Muscle of leg (tissue), 11 donors: ENCODE results near the gene ZP4. TPM values are rescaled to one million over a fixed set of nuclear protein-coding genes. Genes with fewer than 3 reads are reported as not detected.
"Not testable (repeated sequence)": the region's sequence is repeated elsewhere in the genome, so short reads cannot be mapped to it uniquely, and the experiment has no call there.

Experiments used
- DNase-seq: peaks from one replicate; pipeline ENCODE4 v3.0.0; 2013
- H3K27ac ChIP-seq: one replicate; pipeline ENCODE4 v1.5.1; 2013; ENCODE audit warnings: mild to moderate bottlenecking, low read length, control low read depth
- H3K27me3 ChIP-seq: one replicate; pipeline ENCODE4 v1.6.1; 2013; ENCODE audit warnings: low read length; ENCODE audit not compliant: control insufficient read depth, insufficient read depth
- H3K36me3 ChIP-seq: one replicate; pipeline ENCODE4 v1.6.1; 2013; ENCODE audit warnings: low read length; ENCODE audit not compliant: control insufficient read depth, insufficient read depth
- H3K4me1 ChIP-seq: one replicate; pipeline ENCODE4 v1.6.1; 2013; ENCODE audit warnings: low read length; ENCODE audit not compliant: control insufficient read depth, insufficient read depth
- H3K4me3 ChIP-seq: one replicate; pipeline ENCODE4 v1.5.1; 2013; ENCODE audit warnings: low read length, control low read depth
- H3K9me3 ChIP-seq: replicated peaks from 2 replicates; pipeline ENCODE4 v1.6.1; 2013; ENCODE audit warnings: low read depth, low read length; ENCODE audit not compliant: control insufficient read depth
- WGBS: methylation state at CpG from one replicate; pipeline ENCODE4 v1.1.5; 2013; ENCODE audit warnings: missing lambda C conversion rate; ENCODE audit not compliant: insufficient coverage; 5-methylcytosine and 5-hydroxymethylcytosine counted together
- polyA plus RNA-seq, 8 donors: library from polyadenylated mRNA; unstranded; fragments of 120-200 nt; gene quantifications; one replicate each; pipeline versions ENCODE4 v1.2.1 to v1.2.3, GENCODE V29; 2013; ENCODE audit warnings: inconsistent platforms in 1 of 8, low replicate concordance in 1 of 8; ENCODE audit not compliant: insufficient read length in 8 of 8, insufficient read depth in 1 of 8
- total RNA-seq: library from RNA; stranded (reverse); fragments of 120-200 nt; gene quantifications from one replicate; pipeline ENCODE4 v1.2.4, GENCODE V29; 2013

Gene ZP4
- total and polyA plus RNA-seq, 9 donors: 0.54 TPM; not detected in 8

DNA sequence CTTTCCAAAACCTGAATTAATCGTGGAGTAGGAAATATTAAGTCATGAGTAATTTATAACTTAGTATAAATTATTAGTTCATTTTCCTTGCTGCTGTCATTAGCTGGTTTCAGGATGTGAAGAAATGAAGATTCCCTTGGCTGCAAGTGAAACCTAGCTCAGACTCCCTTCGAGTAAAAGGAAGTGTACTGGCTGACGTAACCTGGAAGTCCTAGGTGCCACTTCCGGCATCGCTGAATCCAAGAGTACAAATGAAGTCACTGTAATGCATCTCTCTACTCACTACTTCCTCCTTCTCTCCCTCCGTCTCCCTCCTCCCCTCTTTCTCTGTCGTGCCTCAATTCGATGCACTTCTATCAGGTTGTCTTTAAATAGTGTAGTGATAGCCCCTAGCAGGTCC lies 28.8 kb downstream of the ZP4 start:
- WGBS: 67% methylated on average over 1 of the region's 8 CpGs
- DNase-seq: no peak

DNA sequence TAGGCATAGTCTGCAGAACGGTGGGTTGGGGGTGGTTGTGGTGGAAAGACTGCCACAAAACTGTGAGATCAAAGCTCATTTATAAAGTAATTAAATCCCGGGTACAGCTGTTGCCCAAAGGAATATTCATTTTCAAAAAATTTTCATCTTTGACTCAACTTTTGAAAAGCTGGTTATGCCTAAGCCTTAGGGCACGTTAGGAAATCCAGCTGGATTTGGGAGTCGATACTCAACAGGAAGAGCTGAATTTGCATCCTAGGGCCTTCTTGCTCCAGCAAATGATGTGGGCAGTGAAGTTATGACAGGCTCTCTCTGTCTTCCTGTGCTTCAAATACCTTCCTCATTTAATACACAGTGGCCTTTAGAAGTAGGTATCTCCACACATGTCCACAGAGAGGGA lies 31.7 kb downstream of the ZP4 start:
- Histone ChIP-seq H3K4me3 (no peak overlapping the region), H3K27me3 (no peaks in the 10 kb centered on the region), H3K36me3 (no peaks in the 10 kb centered on the region), H3K9me3 (no peaks in the 10 kb centered on the region), H3K4me1 (no peaks in the 10 kb centered on the region), H3K27ac (no peak overlapping the region)
- 60% methylated on average over 1 of the region's 4 CpGs for WGBS
- DNase-seq: no peak

More for the DNA sequence above, 28.8 kb downstream of the ZP4 start:
- H3K9me3 ChIP-seq: no peaks in the 10 kb centered on the region
- H3K4me1 ChIP-seq: peaks cover 3% of the 10 kb centered on the region
- no peaks in the 10 kb centered on the region for H3K36me3 ChIP-seq
- no peak overlapping the region for H3K4me3 ChIP-seq
- H3K27ac ChIP-seq: no peak overlapping the region
- H3K27me3 ChIP-seq: no peaks in the 10 kb centered on the region

DNA sequence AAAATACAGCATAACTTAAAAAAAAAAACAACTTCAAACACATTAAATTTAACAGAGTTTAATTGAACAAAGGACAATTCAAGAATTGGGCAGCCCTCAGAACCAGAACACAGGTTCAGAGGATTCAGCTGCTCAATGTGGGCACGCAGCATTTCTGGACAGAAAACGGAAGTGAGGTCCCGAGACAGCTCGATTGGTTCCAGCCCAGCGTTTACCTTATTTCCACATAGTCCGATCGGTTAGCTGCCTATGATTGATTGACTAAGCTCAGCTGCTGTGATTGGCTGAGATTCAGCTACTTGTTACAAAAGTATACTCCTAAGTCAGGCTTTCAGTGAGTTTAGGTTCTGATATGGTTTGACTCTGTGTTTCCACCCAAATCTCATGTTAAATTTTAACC lies 33.3 kb downstream of the ZP4 start:
- H3K36me3 ChIP-seq: no peaks in the 10 kb centered on the region
- H3K4me3 ChIP-seq: no peak overlapping the region
- no peaks in the 10 kb centered on the region for H3K27me3 ChIP-seq
- no peaks in the 10 kb centered on the region for H3K9me3 ChIP-seq
- H3K4me1 ChIP-seq: no peaks in the 10 kb centered on the region
- DNase-seq: no peak
- 80% methylated on average over 3 of the region's 7 CpGs for WGBS
- H3K27ac ChIP-seq: no peak overlapping the region

DNA sequence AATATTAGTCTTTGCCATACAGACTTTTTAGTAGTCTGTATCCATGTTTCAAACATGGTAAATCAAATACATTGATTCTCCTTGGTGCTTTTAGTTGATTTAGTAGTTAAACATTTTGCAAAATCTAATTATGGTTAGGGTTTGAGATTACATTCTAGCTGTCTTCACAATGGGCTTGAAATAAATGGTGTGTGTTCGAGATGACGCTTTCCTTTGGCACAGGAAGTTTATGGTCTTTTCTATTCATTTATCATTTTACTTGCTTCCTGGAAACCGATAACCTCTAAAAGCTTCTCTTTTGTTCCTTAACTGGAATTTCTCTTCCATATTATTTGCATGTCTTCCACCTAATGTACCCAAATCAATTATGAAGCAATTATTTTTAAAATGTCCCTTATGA lies 38.4 kb downstream of the ZP4 start:
- no CpG with 5 or more reads among the region's 3 CpGs for WGBS
- H3K9me3 ChIP-seq: no peaks in the 10 kb centered on the region

DNA sequence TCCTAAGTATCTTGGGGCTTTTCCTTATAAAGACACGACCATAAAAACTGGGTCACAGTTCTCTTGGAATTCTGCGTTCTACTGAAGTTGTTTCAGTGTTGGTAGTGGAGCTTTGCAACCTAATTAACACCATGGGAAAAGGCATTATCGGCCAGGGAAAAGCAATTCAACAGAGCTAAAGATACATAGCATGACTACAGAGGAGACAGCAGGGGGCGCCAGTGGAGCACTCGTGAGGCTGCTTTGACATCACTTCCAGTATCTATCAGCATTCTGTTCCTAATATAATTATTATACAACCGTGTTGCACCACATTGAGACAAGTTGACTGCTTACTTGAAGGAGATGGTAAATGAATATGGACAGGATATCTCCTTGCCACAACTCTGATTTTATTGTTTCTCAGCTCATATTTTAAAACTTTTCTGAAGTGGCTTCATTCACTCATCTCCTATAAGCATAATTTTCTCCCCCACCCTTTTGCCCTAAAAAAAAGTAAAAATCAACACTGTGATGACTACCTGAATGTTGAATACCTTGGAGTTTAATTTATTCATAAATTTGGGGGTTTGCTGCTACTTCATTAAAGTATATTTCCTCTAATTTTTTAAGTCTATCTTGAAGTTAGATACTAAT lies 39.4 kb downstream of the ZP4 start:
- Histone ChIP-seq H3K27ac (no peak overlapping the region), H3K9me3 (no peaks in the 10 kb centered on the region), H3K4me3 (no peak overlapping the region), H3K4me1 (no peaks in the 10 kb centered on the region), H3K36me3 (no peaks in the 10 kb centered on the region), H3K27me3 (no peaks in the 10 kb centered on the region)
- DNase-seq: peak; percentile 16
- WGBS: no CpG with 5 or more reads among the region's 6 CpGs

More for the DNA sequence above, 38.4 kb downstream of the ZP4 start:
- Histone ChIP-seq H3K4me3 (no peak overlapping the region), H3K27ac (no peak overlapping the region), H3K27me3 (no peaks in the 10 kb centered on the region), H3K36me3 (no peaks in the 10 kb centered on the region), H3K4me1 (no peaks in the 10 kb centered on the region)
- DNase-seq: no peak

DNA sequence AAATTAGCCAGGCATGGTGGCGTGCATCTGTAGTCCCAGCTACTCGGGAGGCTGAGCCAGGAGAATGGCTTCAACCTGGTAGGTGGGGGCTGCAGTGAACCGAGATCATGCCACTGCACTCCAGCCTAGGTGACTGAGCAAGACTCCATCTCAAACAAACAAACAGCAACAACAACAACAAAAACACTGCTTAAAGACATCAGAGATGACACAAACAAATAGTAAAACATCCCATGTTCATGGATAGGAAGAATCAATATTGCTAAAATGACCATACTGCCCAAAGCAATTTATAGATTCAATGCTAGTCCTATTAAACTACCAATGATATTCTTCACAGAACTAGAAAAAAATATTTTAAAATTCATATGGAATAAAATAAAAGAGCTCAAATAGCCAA lies 47.2 kb downstream of the ZP4 start:
- not testable (repeated sequence) for H3K9me3 ChIP-seq, H3K4me1 ChIP-seq, DNase-seq, H3K27ac ChIP-seq, H3K36me3 ChIP-seq, H3K4me3 ChIP-seq, H3K27me3 ChIP-seq
- WGBS: no CpG with 5 or more reads among the region's 3 CpGs

DNA sequence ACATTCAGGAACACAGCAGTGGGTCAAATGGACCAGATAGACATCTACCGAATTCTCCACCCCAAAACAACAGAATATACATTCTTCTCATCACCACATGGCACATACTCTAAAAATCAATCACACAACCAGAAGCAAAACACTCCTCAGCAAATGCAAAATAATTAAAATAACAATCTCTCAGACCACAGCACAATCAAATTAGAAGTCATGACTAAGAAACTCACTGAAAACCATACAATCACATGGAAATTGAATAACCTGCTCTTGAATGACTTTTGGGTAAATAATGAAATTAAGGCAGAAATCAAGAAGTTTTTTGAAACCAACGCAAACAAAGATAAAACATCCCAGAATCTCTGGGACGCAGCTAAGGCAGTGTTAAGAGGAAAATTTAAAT lies 49.2 kb downstream of the ZP4 start:
- H3K36me3 ChIP-seq: no peaks in the 10 kb centered on the region
- H3K27me3 ChIP-seq: no peaks in the 10 kb centered on the region
- no peak overlapping the region for H3K27ac ChIP-seq
- H3K4me1 ChIP-seq: no peaks in the 10 kb centered on the region
- peaks cover 4% of the 10 kb centered on the region for H3K9me3 ChIP-seq
- DNase-seq: no peak
- H3K4me3 ChIP-seq: no peak overlapping the region
- WGBS: 100% methylated on average over 1 of the region's 3 CpGs

DNA sequence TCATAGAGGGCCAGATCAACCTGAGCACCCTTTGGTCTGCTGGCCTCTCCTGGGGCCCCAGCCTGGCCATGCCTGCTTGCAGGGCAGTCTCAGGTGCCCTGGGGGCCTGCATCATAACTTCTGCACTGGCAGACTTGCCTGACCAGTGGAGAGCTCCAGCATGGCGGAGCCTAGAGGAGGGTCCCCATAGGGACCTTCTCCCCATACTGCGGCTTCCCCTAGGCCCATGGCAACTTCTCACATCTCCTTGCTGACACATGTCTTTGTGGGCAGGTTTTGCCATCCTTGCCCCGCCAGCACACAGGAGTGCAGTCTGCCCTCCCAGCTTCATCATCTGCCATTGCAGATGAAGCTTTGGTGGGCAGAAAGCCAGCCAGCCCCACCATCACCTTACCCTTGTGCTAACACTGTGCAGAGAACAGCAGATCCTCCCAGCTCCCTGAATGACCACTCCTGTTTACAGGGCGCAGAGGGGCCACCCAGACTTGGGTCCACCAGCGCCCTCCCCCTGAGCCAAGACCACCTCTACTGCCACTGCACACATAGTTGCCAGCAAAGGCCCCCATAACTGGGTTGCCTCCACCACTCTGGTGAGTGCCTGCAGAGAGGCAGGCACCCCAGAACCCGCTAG lies 51.7 kb downstream of the ZP4 start:
- Histone ChIP-seq H3K27me3 (no peaks in the 10 kb centered on the region), H3K4me3 (no peak overlapping the region), H3K4me1 (no peaks in the 10 kb centered on the region), H3K9me3 (peaks cover 4% of the 10 kb centered on the region), H3K27ac (no peak overlapping the region), H3K36me3 (no peaks in the 10 kb centered on the region)
- no peak for DNase-seq
- 96% methylated on average over 6 of the region's 6 CpGs for WGBS

DNA sequence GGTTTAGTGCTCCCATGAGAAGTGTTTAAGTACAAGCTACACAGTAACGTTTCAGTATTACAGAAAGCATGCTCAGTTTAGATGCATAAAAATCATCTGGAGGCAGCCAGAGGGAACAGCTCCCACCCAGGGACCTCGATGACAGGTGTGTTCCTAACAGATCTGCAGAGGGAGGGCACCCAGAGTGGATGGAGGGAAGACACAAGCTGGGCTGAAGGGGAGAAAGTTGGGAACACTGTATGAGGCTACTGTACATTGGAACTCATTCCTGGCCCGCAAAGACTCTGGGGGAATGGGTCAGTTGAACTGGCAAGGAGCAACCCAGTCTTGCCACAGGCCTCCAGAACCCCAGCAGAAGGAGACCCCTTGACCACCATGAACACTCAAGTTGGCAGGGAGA lies 52.4 kb downstream of the ZP4 start:
- Histone ChIP-seq H3K36me3 (no peaks in the 10 kb centered on the region), H3K27ac (no peak overlapping the region), H3K4me1 (no peaks in the 10 kb centered on the region), H3K27me3 (no peaks in the 10 kb centered on the region), H3K9me3 (peaks cover 4% of the 10 kb centered on the region), H3K4me3 (no peak overlapping the region)
- DNase-seq: no peak
- WGBS: 57% methylated on average over 2 of the region's 3 CpGs

DNA sequence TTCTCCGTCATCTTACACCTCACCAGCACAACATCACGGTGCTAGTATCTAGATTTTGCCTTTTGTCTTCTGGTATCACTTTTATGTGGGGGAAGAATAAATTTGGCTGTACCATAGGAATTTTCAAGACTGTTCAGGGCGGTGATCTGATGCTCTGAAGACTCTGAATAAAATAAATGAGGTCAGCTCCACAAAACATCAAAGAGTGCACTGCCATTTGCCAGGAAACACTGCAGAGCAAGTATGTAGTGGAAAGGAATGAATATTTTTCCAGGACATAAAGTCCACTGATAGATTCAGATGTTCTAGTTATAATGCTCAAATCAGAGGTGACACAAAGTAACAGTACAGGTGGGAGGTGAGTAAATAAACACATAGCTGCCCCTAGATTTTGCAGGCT lies 56.3 kb downstream of the ZP4 start:
- no peak overlapping the region for H3K4me3 ChIP-seq
- WGBS: no CpG with 5 or more reads among the region's 3 CpGs
- H3K27me3 ChIP-seq: no peaks in the 10 kb centered on the region
- no peaks in the 10 kb centered on the region for H3K9me3 ChIP-seq
- DNase-seq: peak; percentile 61
- H3K27ac ChIP-seq: no peak overlapping the region
- no peaks in the 10 kb centered on the region for H3K36me3 ChIP-seq
- H3K4me1 ChIP-seq: no peaks in the 10 kb centered on the region

DNA sequence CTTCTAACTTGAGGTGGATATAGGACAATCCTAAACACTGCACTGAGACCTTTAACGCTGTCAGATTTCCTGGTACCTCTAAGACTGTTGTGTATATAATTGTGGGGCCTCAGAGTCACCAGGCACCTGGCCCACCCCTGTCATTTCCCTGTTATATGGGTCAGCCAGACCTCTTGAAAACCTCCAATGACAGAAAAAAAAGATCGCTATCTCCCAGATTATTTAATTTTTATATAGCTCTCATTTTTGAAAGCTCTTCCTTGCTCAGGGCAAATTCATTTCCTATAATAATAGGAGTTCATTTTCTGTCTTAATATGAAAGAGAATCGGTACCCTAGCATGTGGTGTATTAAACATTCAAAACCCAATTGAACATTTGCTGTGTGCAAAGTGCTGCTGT lies 56.7 kb downstream of the ZP4 start:
- H3K4me3 ChIP-seq: no peak overlapping the region
- no peaks in the 10 kb centered on the region for H3K27me3 ChIP-seq
- H3K27ac ChIP-seq: no peak overlapping the region
- no peaks in the 10 kb centered on the region for H3K36me3 ChIP-seq
- no peaks in the 10 kb centered on the region for H3K9me3 ChIP-seq
- no CpG with 5 or more reads among the region's 3 CpGs for WGBS
- H3K4me1 ChIP-seq: no peaks in the 10 kb centered on the region
- DNase-seq: no peak
